ENCODE measurements around the gene ARMH2. TPM values are rescaled to one million over a fixed set of nuclear protein-coding genes. Genes with fewer than 3 reads are reported as not detected.

Gene ARMH2
- total RNA-seq, 2 donors from 2014 or later = not detected

DNA sequence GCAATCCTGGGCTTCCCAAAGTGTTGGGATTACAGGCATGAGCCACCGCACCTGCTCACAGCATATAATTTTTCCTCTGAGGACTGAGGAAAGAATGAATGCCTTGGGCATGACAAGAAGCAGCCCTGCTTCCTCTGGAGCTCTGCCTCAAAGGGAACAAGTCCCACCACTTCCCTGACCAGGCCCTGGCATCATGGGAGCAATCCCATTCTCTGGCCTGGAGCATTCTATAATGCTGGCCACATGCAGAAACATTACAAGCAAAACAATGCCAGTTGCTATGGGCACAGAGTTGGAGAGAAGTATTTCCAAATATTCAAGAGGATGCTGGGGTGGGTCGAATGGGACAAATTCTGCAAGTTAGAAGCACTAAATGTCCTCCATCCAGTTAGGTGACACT, 41.5 kb upstream of the ARMH2 start:
- peaks cover 4% of the 10 kb centered on the region for H3K27me3 Mint-ChIP-seq (ENCODE audit: insufficient read depth)
- H3K4me1 ChIP-seq (ENCODE audit: control insufficient read depth, insufficient read depth, low read length) = no peaks in the 10 kb centered on the region
- H3K9me3 Mint-ChIP-seq = no peaks in the 10 kb centered on the region
- no peak for DNase-seq
- H3K4me1 Mint-ChIP-seq = peaks cover 19% of the 10 kb centered on the region
- H3K36me3 ChIP-seq (ENCODE audit: control insufficient read depth, insufficient read depth, low read length) = no peaks in the 10 kb centered on the region
- no peak overlapping the region for H3K9ac ChIP-seq (ENCODE audit: extremely low read depth, low read length, poor library complexity, severe bottlenecking)
- no peak overlapping the region for H3K27ac ChIP-seq (ENCODE audit: low read depth, low read length)
- no peak overlapping the region for H3K4me3 ChIP-seq (ENCODE audit: low read length)
- H3K36me3 Mint-ChIP-seq (ENCODE audit: low read depth) = peaks cover 4% of the 10 kb centered on the region
- WGBS, 2 experiments (ENCODE audit: insufficient coverage in 1 of 2, insufficient read length in 1 of 2) = 91 to 100% methylated on average over 1 to 2 of the region's 2 CpGs
- H3K27me3 ChIP-seq (ENCODE audit: control insufficient read depth, insufficient read depth, low read length, poor library complexity, severe bottlenecking) = peaks cover 13% of the 10 kb centered on the region
- no peak overlapping the region for H3K4me3 Mint-ChIP-seq
- no peak overlapping the region for H3K27ac Mint-ChIP-seq
- no peaks in the 10 kb centered on the region for H3K9me3 ChIP-seq (ENCODE audit: control insufficient read depth, low read length)
- TF ChIP-seq, protein P1, sequence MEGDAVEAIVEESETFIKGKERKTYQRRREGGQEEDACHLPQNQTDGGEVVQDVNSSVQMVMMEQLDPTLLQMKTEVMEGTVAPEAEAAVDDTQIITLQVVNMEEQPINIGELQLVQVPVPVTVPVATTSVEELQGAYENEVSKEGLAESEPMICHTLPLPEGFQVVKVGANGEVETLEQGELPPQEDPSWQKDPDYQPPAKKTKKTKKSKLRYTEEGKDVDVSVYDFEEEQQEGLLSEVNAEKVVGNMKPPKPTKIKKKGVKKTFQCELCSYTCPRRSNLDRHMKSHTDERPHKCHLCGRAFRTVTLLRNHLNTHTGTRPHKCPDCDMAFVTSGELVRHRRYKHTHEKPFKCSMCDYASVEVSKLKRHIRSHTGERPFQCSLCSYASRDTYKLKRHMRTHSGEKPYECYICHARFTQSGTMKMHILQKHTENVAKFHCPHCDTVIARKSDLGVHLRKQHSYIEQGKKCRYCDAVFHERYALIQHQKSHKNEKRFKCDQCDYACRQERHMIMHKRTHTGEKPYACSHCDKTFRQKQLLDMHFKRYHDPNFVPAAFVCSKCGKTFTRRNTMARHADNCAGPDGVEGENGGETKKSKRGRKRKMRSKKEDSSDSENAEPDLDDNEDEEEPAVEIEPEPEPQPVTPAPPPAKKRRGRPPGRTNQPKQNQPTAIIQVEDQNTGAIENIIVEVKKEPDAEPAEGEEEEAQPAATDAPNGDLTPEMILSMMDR (conservative IDR thresholded peaks at IDR 0.05) = no peak

DNA sequence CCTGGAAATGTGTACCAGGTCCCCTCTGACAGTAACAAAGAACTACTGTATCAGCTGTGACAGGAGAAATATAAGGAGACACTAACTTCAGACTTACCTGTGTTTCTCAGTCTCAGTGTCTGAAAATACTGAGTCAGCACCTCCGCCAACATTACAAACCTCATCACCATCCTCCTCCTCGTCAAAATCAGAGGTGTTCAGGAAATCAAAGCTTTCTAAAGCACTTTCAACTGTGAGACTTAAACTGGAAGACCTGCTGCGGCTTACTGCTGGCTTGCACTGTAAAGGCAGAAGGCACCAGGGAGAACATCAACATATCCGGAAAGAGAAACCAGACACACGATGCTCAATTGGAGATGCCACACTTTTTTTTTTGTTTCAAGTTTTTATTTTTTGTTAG, 40.3 kb upstream of the ARMH2 start:
- Histone ChIP-seq H3K9me3 (ENCODE audit: control insufficient read depth, low read length) (no peaks in the 10 kb centered on the region), H3K27ac (ENCODE audit: low read depth, low read length) (no peak overlapping the region), H3K36me3 (ENCODE audit: control insufficient read depth, insufficient read depth, low read length) (no peaks in the 10 kb centered on the region), H3K27me3 (ENCODE audit: control insufficient read depth, insufficient read depth, low read length, poor library complexity, severe bottlenecking) (peaks cover 13% of the 10 kb centered on the region), H3K4me3 (ENCODE audit: low read length) (no peak overlapping the region), H3K9ac (ENCODE audit: extremely low read depth, low read length, poor library complexity, severe bottlenecking) (no peak overlapping the region), H3K4me1 (ENCODE audit: control insufficient read depth, insufficient read depth, low read length) (no peaks in the 10 kb centered on the region)
- no peak for DNase-seq
- Mint-ChIP-seq H3K4me3 (no peak overlapping the region), H3K36me3 (ENCODE audit: low read depth) (peaks cover 2% of the 10 kb centered on the region), H3K27me3 (ENCODE audit: insufficient read depth) (peaks cover 4% of the 10 kb centered on the region), H3K9me3 (no peaks in the 10 kb centered on the region), H3K4me1 (peaks cover 17% of the 10 kb centered on the region), H3K27ac (no peak overlapping the region)
- WGBS, 2 experiments (ENCODE audit: insufficient coverage in 1 of 2, insufficient read length in 1 of 2) = 89 to 100% methylated on average over 3 to 5 of the region's 5 CpGs
- TF ChIP-seq, protein P1 (conservative IDR thresholded peaks at IDR 0.05) = no peak

DNA sequence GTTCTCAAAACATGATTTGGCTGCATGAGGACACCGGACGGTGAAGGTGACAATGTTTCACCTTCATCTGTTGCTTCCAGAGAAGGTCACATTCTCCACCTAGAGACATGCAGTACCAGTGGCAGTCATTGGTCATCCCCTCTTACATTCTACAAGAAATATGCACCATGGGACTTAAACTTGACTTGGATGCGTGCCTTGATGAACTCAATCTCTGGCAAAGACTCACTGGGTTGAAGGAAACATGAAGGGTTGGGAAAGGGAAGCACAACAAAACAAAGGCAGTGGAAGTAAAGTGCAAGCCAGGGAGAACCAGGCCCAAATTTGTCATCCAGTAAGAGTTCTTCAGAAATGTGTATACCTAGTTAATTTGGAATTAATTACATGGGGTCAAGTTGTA, 39.4 kb upstream of the ARMH2 start:
- no peak overlapping the region for H3K27ac Mint-ChIP-seq
- peaks cover 12% of the 10 kb centered on the region for H3K4me1 Mint-ChIP-seq
- 97 to 98% methylated on average over 3 of the region's 3 CpGs for WGBS, 2 experiments (ENCODE audit: insufficient coverage in 1 of 2, insufficient read length in 1 of 2)
- Histone ChIP-seq H3K4me1 (ENCODE audit: control insufficient read depth, insufficient read depth, low read length) (no peaks in the 10 kb centered on the region), H3K27me3 (ENCODE audit: control insufficient read depth, insufficient read depth, low read length, poor library complexity, severe bottlenecking) (peaks cover 13% of the 10 kb centered on the region), H3K27ac (ENCODE audit: low read depth, low read length) (no peak overlapping the region), H3K9me3 (ENCODE audit: control insufficient read depth, low read length) (no peaks in the 10 kb centered on the region), H3K4me3 (ENCODE audit: low read length) (no peak overlapping the region), H3K9ac (ENCODE audit: extremely low read depth, low read length, poor library complexity, severe bottlenecking) (no peak overlapping the region), H3K36me3 (ENCODE audit: control insufficient read depth, insufficient read depth, low read length) (no peaks in the 10 kb centered on the region)
- DNase-seq = no peak
- TF ChIP-seq, protein P1 (conservative IDR thresholded peaks at IDR 0.05) = no peak
- H3K36me3 Mint-ChIP-seq (ENCODE audit: low read depth) = peaks cover 2% of the 10 kb centered on the region
- no peak overlapping the region for H3K4me3 Mint-ChIP-seq
- H3K27me3 Mint-ChIP-seq (ENCODE audit: insufficient read depth) = peaks cover 1% of the 10 kb centered on the region
- H3K9me3 Mint-ChIP-seq = no peaks in the 10 kb centered on the region

Measured in endodermal cell (in vitro differentiated cells).